OCI-LY1 (cell line): ENCODE measurements around the gene DNAH12.

Experiments
- H2AFZ ChIP-seq: fragments of 200-600 bp; sonication (generic), shearing (Covaris generic); 2 replicates; pipeline ENCODE4 v1.6.0; 2014; ENCODE audit warnings: antibody characterized with exemption, mild to moderate bottlenecking, low read length
- H3F3A ChIP-seq: fragments of 200-600 bp; sonication (generic), shearing (Covaris generic); 2 replicates; pipeline ENCODE4 v1.6.0; 2014; ENCODE audit warnings: mild to moderate bottlenecking, antibody characterized with exemption, low read length, moderate library complexity; ENCODE audit not compliant: insufficient read depth
- H3K27ac ChIP-seq: fragments of 200-600 bp; sonication (generic); 2 replicates; pipeline ENCODE4 v1.5.1; 2014; ENCODE audit warnings: low read length, mixed run types, mild to moderate bottlenecking, low read depth; ENCODE audit not compliant: poor library complexity, severe bottlenecking
- H3K27me3 ChIP-seq: fragments of 200-600 bp; sonication (generic); 2 replicates; pipeline ENCODE4 v1.6.0; 2014; ENCODE audit warnings: antibody characterized with exemption, mild to moderate bottlenecking, low read length, moderate library complexity; ENCODE audit not compliant: insufficient read depth
- H3K36me3 ChIP-seq: fragments of 200-600 bp; sonication (generic); 2 replicates; pipeline ENCODE4 v1.6.1; 2014; ENCODE audit warnings: mild to moderate bottlenecking, antibody characterized with exemption, low read length, moderate library complexity, mixed read lengths; ENCODE audit not compliant: insufficient read depth
- H3K4me1 ChIP-seq: fragments of 200-600 bp; sonication (generic); 2 replicates; pipeline ENCODE4 v1.5.1; 2014; ENCODE audit warnings: mild to moderate bottlenecking, low read length, moderate library complexity; ENCODE audit not compliant: insufficient read depth, severe bottlenecking
- H3K4me2 ChIP-seq: fragments of 200-600 bp; sonication (generic), shearing (Covaris generic); 2 replicates; pipeline ENCODE4 v1.6.1; 2014; ENCODE audit warnings: low read length
- H3K4me3 ChIP-seq: fragments of 200-600 bp; sonication (generic); 2 replicates; pipeline ENCODE4 v1.5.1; 2014; ENCODE audit warnings: low read length, low read depth, mild to moderate bottlenecking, mixed read lengths; ENCODE audit not compliant: poor library complexity, severe bottlenecking
- H3K79me2 ChIP-seq: fragments of 200-600 bp; shearing (Covaris generic); 2 replicates; pipeline ENCODE4 v1.6.1; 2016; ENCODE audit warnings: mixed run types, low read length, mixed read lengths; ENCODE audit not compliant: insufficient read depth
- H3K9ac ChIP-seq: fragments of 200-600 bp; sonication (generic), shearing (Covaris generic); 2 replicates; pipeline ENCODE4 v1.6.1; 2014; ENCODE audit warnings: mild to moderate bottlenecking, low read length, mixed read lengths
- H3K9me2 ChIP-seq: fragments of 200-600 bp; sonication (generic), shearing (Covaris generic); 2 replicates; pipeline ENCODE4 v1.6.1; 2014; ENCODE audit warnings: low read depth, mild to moderate bottlenecking, low read length, mixed read lengths
- H3K9me3 ChIP-seq: fragments of 200-600 bp; shearing (Covaris generic); 2 replicates; pipeline ENCODE4 v1.6.1; 2014; ENCODE audit warnings: low read length, mixed read lengths
- H4K20me1 ChIP-seq: fragments of 200-600 bp; sonication (generic), shearing (Covaris generic); 2 replicates; pipeline ENCODE4 v1.6.0; 2016; ENCODE audit warnings: mild to moderate bottlenecking, low read length; ENCODE audit not compliant: insufficient read depth
- EZH2 ChIP-seq: fragments of 200-600 bp; sonication (generic), shearing (Covaris generic); IDR thresholded peaks from 2 replicates; pipeline ENCODE4 v1.8.0; 2017; ENCODE audit warnings: borderline replicate concordance, mixed run types, mild to moderate bottlenecking, antibody characterized with exemption, low read length, moderate library complexity, mixed read lengths
- TF ChIP-seq, protein P1 (sequence below): fragments of 200-600 bp; sonication (generic), shearing (Covaris generic); IDR thresholded peaks from 2 replicates; pipeline ENCODE4 v1.5.1; 2017; ENCODE audit warnings: mild to moderate bottlenecking, antibody characterized with exemption, low read length, moderate library complexity, mixed read lengths

Gene DNAH12

DNA sequence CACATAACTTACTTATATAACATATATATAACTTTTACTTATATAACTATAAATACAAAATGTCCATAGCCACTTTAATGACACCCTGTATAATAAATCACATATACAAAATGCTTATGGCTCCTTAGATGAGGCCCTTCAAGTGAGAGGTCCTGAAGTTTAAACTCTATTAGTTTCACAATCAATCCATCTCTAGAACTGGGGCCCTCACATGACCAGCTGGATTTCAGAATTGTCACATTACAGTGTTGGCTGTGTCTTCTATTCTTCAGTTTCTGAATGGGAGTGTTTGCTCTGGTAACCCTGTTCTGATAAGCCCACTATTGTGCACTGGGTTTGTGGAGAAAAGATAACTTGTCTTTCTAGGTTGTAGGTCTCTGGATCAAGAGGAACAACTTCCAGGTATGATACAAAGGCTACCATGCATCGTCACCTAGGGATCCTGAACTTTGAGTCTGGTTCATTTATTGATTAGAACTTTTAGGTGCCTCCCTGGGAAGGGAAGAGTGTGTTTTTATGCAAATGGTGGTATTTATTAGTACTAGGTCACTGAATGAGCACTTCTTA is 107.9 kb downstream of the DNAH12 start:
- Histone ChIP-seq H3K79me2 (no peaks in the 10 kb centered on the region), H3K9me3 (no peaks in the 10 kb centered on the region), H3K4me3 (no peak overlapping the region), H3F3A (no peaks in the 10 kb centered on the region), H3K27me3 (no peaks in the 10 kb centered on the region), H3K36me3 (no peaks in the 10 kb centered on the region), H2AFZ (no peak overlapping the region), H3K9me2 (no peaks in the 10 kb centered on the region), H3K4me1 (no peaks in the 10 kb centered on the region), H3K9ac (no peak overlapping the region), H3K27ac (no peak overlapping the region), H4K20me1 (no peaks in the 10 kb centered on the region), H3K4me2 (no peak overlapping the region)
- no peak for TF ChIP-seq EZH2
- TF ChIP-seq, protein P1, sequence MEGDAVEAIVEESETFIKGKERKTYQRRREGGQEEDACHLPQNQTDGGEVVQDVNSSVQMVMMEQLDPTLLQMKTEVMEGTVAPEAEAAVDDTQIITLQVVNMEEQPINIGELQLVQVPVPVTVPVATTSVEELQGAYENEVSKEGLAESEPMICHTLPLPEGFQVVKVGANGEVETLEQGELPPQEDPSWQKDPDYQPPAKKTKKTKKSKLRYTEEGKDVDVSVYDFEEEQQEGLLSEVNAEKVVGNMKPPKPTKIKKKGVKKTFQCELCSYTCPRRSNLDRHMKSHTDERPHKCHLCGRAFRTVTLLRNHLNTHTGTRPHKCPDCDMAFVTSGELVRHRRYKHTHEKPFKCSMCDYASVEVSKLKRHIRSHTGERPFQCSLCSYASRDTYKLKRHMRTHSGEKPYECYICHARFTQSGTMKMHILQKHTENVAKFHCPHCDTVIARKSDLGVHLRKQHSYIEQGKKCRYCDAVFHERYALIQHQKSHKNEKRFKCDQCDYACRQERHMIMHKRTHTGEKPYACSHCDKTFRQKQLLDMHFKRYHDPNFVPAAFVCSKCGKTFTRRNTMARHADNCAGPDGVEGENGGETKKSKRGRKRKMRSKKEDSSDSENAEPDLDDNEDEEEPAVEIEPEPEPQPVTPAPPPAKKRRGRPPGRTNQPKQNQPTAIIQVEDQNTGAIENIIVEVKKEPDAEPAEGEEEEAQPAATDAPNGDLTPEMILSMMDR: no peak

DNA sequence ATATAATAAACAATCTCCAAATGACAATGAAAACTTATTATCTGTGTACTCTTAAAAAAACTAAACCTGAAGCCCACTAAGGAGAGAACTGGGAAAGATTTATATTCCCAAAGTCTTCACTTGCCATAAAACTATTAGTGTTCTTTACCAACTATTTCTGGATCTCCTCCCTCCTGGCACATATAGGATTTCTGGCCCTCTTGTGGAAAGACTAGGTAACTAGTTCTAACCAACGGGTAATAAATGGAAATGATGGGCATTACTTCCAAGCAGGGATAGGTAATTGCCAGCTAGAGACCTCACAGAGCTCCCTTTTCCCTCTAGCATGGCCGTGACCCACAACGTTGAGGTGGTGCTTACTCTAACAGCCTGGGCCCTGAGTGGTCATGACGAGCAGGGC is 110.1 kb downstream of the DNAH12 start:
- H3K9me2 ChIP-seq: no peaks in the 10 kb centered on the region
- no peak overlapping the region for H3K4me3 ChIP-seq
- H3K9me3 ChIP-seq: no peaks in the 10 kb centered on the region
- H3K36me3 ChIP-seq: no peaks in the 10 kb centered on the region
- TF ChIP-seq EZH2: no peak
- TF ChIP-seq, protein P1: peak; percentile 24; the same call in 1 of the 2 replicates
- no peaks in the 10 kb centered on the region for H3K27me3 ChIP-seq
- H3K4me1 ChIP-seq: no peaks in the 10 kb centered on the region
- H4K20me1 ChIP-seq: no peaks in the 10 kb centered on the region
- no peak overlapping the region for H3K4me2 ChIP-seq
- H2AFZ ChIP-seq: no peak overlapping the region
- H3K79me2 ChIP-seq: no peaks in the 10 kb centered on the region
- H3K9ac ChIP-seq: no peak overlapping the region
- H3F3A ChIP-seq: no peaks in the 10 kb centered on the region
- no peak overlapping the region for H3K27ac ChIP-seq

DNA sequence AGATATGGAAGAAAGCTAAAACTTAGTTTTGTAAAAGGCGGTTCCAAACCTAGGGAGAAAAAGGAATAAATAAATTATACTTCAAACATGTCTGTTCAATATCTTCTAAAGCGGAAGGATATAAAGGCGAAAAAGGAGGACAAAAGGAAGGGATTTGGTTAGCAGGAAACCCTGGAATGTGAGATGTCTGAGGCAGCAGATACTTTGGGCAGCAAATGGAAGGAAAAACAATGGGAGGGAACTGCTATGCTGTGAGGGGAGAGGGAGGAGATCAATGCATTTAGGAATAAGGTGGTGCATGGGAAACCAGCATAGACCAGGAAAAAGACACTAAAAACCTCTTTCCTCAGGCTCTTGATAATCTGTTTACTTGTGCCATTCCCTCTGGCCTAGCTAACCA is 120.8 kb downstream of the DNAH12 start:
- no peaks in the 10 kb centered on the region for H3K79me2 ChIP-seq
- no peaks in the 10 kb centered on the region for H3K36me3 ChIP-seq
- no peaks in the 10 kb centered on the region for H3K9me3 ChIP-seq
- H3K4me3 ChIP-seq: no peak overlapping the region
- no peaks in the 10 kb centered on the region for H3K27me3 ChIP-seq
- no peak for TF ChIP-seq EZH2
- TF ChIP-seq, protein P1: no peak
- H2AFZ ChIP-seq: no peak overlapping the region
- no peaks in the 10 kb centered on the region for H4K20me1 ChIP-seq
- no peak overlapping the region for H3K9ac ChIP-seq
- no peak overlapping the region for H3K27ac ChIP-seq
- no peak overlapping the region for H3K4me2 ChIP-seq
- H3K4me1 ChIP-seq: no peaks in the 10 kb centered on the region
- no peaks in the 10 kb centered on the region for H3K9me2 ChIP-seq
- no peaks in the 10 kb centered on the region for H3F3A ChIP-seq
